GM18861 (cell line): ENCODE measurements around the gene GRK4.
A peak's percentile ranks its signal among the peaks of the same experiment; 100 is the strongest.
"Not testable (repeated sequence)": the region's sequence is repeated elsewhere in the genome, so short reads cannot be mapped to it uniquely, and the experiment has no call there.

Source experiments
- ATAC-seq: cut with Tn5 transposase; IDR thresholded peaks from one replicate; pipeline ENCODE4 v1.9.1; 2021; ENCODE audit not compliant: unreplicated experiment

GRK4 gene

GRCh38 chr4:3037957-3038461 is 74.6 kb downstream of the GRK4 start:
- ATAC-seq: no peak

- no peak for ATAC-seq
Observed at GRCh38 chr4:3039706-3040366, 76.5 kb downstream of the GRK4 start.

GRCh38 chr4:3040452-3041191 is 77.3 kb downstream of the GRK4 start:
- ATAC-seq: no peak

GRCh38 chr4:3041192-3042142 is 78.1 kb downstream of the GRK4 start:
- ATAC-seq: no peak

GRCh38 chr4:3042226-3042625 is 78.9 kb downstream of the GRK4 start:
- no peak for ATAC-seq

GRCh38 chr4:3043282-3044020 is 80.1 kb downstream of the GRK4 start:
- ATAC-seq: no peak

GRCh38 chr4:3044870-3045819 is 81.8 kb downstream of the GRK4 start:
- ATAC-seq: no peak

- ATAC-seq: no peak
Observed at GRCh38 chr4:3046162-3046561, 82.8 kb downstream of the GRK4 start.

- ATAC-seq: no peak
Observed at GRCh38 chr4:3046623-3047022, 83.3 kb downstream of the GRK4 start.

GRCh38 chr4:3047464-3048286 is 84.3 kb downstream of the GRK4 start:
- ATAC-seq: peak; percentile 80

GRCh38 chr4:3051141-3051897 is 87.9 kb downstream of the GRK4 start:
- ATAC-seq: not testable (repeated sequence)

GRCh38 chr4:3054169-3054759 is 90.9 kb downstream of the GRK4 start:
- no peak for ATAC-seq

- no peak for ATAC-seq
Observed at GRCh38 chr4:3059943-3060342, 96.6 kb downstream of the GRK4 start.

GRCh38 chr4:3060946-3061345 is 97.6 kb downstream of the GRK4 start:
- ATAC-seq: no peak

GRCh38 chr4:3062471-3062870 is 99.1 kb downstream of the GRK4 start:
- no peak for ATAC-seq

GRCh38 chr4:3065551-3065950 is 102.2 kb downstream of the GRK4 start:
- ATAC-seq: no peak

GRCh38 chr4:3066836-3067400 is 103.5 kb downstream of the GRK4 start:
- ATAC-seq: no peak
